GM18507 (cell line): Measurements from ENCODE around the gene SUN2.

Experiments used
- DNase-seq: peaks from one replicate; pipeline ENCODE4 v3.0.0; 2011; ENCODE audit warnings: low read depth; ENCODE audit not compliant: insufficient read length; ENCODE audit errors: extremely low spot score
- FAIRE-seq: peaks from 2 replicates; lab custom pipeline; 2011; peaks lifted over from hg19 to GRCh38; lab: Jason Lieb, UNC

SUN2 gene

DNA sequence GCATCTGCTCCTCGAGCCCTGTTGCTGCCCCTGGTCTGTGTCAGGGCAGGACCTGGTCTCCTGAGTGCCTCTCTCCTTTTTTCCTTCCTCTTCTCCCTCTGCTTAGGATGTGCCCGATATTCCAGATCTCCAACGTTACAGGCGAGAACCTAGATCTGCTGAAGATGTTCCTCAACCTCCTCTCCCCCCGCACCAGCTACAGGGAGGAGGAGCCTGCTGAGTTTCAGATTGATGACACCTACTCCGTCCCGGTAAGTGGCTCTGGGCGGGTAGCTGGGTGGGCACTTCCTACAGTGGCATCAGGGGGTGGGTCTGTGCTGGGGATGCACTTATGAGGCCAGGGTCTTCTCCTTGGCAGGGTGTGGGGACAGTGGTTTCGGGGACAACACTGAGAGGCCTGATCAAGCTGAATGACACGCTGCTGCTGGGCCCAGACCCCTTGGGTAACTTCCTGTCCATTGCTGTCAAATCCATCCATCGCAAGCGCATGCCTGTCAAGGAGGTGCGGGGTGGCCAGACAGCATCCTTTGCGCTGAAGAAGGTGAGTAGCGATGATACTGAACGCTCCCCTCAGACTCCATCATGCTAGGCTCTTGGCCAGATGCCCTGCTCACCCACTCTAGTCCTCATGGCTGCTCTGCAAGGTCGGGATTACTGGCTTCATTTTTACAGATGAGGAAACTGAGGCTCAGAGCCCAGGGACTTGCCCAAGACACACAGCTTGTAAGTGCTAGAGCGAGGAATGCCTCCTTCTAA, 29.7 kb downstream of the SUN2 start:
- no peak for FAIRE-seq
- no peak for DNase-seq

DNA sequence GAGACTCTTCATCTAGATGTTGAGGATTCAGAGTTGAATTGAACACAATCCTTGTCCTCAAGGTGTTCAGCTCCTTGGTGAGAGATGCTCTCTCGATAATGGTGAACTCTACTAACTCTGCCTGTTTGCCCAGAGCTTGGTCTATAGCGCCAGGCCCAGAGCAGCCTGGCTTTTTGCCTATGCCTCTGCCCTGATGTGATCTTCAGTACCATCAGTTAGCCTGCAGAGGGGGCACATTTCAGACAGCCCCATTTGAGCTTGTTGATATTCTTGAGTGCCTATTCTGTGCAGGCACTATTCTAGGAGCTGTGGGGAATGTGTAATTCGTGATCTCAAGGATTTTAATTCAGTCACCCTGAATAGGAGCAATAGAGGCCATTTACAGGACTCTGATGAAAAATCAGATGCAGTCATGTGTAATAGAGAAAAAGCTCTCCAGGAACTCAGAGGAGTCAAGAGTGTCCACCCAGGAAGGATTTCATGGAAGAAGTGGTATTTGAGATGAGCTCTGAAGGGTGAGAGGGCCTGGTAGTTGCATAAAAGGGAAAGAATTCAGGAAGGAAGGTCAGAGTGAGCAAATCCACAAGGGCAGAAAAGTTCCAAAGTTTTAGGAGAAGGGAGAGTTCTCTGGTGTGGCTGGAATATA, 30.7 kb downstream of the SUN2 start:
- FAIRE-seq (peak; percentile 76), DNase-seq (no peak)

DNA sequence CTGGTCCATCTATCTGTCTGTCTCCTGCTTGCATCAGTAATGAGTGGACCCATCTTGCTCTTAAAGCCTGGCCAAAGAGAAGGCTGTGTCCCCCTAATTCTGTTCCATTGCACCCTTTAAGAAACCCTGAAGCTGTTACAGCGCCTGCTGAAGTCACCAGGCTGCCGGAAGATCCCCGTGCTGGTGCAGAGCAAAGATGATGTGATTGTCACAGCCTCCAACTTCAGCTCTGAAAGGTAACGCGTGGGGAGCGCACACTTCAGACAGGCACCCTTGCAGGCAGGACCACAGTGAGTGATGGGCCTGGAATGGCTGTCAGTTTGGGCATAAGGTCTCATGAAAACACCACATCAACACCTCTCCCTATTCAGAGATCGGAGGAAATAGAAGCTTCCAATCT, 31.6 kb downstream of the SUN2 start:
- FAIRE-seq, result no peak
- DNase-seq, result no peak

DNA sequence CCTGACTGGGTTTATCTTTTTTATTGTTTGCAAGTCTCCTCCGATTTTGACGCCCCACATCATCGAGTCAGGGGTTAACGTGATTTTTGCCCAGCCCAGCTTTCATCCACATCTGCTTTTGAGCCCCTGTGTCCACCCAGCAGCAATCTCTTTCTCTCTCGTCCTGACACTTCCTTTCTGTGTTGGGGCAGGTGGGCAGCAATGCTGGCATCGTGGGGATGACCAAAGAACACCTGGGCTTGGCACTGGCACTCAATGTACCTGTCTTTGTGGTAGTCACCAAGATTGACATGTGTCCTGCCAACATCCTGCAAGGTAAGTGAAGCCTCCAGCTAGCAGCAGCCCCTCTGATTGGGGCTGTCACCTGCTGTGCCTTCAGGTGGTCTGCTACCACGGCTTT, 34.2 kb downstream of the SUN2 start:
- no peak for FAIRE-seq
- no peak for DNase-seq

DNA sequence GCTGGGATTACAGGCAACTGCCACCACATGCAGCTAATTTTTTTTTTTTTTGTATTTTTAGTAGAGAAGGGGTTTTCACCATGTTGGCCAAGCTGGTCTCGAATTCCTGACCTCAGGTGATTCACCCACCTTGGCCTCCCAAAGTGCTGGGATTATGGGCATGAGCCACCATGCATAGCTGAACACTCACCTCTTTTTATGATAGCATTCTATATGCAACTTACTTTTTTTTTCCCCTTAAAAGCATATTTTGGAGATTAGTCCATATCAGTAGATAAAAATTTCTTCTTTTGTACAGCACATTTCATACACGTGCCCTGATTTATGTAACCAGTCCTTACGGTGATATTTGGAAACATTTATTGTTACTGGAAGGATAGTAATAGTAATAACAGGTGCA, 35.4 kb downstream of the SUN2 start:
- no peak for FAIRE-seq

DNA sequence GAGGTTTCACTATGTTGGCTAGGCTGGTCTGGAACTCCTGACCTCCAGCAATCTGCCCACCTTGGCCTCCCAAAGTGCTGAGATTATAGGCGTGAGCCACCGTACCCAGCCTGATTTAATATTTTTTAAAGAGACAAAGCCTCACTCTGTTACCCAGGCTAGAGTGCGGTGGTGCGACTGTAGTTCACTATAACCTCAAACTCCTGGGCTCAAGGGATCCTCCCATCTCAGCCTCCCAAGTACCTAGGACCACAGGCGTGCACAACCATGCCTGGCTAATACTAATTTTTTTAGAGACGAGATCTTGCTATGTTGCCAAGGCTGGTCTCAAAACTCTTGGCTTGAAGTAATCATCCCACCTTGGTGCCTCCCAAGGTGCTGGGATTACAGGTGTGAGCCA, 36.6 kb downstream of the SUN2 start:
- DNase-seq, result no peak
- FAIRE-seq, result no peak

More for the DNA sequence above, 35.4 kb downstream of the SUN2 start:
- DNase-seq, result no peak

DNA sequence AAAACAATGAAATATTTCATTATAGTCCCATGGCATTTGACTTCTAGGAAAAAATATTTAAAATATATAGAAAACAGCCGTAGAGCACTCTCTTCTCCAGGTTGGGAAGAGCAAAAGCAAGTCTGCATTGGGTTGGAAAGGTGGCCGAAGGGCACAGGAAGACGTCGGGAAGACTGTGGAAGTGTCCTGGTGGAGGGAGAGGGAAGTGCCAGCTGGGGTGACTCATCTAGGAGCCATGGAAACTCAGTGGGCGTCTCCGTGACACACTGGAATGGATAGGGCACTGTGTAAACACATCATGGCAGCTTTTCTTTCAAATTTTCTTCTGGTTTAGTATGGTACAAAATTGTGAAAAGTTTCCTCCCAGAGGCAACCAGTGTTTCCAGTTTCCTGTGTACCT, 37.4 kb downstream of the SUN2 start:
- DNase-seq (no peak), FAIRE-seq (no peak)

DNA sequence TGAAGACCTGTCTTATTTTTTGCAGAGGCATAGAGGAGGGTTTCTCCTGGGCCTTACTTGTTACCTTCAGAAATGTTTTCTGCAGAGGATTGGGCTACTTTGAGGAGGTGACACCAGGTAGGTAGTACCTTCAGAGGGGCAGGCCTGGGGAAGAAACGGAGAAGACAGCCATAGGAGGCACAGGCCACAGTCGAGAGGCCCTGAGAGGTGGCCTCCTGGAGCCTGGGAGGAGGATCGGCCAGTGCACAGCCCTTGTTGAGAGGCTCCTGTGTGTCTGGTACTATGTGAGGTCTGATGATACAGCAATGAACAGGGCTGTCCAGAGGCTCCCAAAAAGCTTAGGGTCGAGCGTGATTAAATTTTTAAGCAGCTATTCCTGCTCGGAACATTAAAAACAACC, 38.6 kb downstream of the SUN2 start:
- FAIRE-seq (no peak), DNase-seq (no peak)

DNA sequence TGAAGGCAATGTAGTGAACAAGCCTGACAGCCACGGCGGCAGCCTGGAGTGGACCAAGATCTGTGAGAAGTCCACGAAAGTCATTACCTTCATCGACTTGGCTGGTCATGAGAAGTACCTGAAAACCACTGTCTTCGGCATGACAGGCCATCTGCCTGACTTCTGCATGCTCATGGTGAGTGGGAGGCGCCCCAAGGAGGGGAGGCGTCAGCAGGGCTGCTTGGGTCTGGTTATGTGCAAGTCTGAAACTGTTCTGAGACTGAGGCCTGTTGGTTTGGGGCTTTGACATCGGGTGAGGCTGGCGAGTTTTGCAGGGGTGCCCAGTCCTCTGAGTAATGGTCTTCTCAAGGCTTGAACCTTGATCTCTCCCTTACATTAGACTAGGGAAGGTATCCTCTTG, 39.0 kb downstream of the SUN2 start:
- DNase-seq (no peak), FAIRE-seq (no peak)

DNA sequence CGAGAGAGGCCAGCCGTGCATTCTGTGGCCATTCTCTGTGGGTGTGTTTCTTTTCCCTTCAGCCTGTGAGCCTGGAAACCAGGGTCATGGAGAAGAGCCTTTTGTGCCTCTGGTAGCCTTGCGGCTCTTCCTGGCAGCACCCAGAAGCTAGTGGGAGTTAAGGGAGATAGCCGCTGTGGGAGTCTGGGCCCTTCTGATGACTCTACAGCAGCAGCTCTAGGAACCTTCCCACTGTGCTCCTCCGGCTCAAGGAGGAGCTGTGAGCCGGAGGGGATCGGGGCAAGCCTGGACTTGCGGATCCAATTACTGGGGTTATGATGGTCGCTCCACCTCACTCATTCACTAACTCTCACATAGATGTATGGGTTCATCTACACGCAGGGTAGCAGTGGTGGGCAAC, 39.5 kb downstream of the SUN2 start:
- no peak for FAIRE-seq
- no peak for DNase-seq

DNA sequence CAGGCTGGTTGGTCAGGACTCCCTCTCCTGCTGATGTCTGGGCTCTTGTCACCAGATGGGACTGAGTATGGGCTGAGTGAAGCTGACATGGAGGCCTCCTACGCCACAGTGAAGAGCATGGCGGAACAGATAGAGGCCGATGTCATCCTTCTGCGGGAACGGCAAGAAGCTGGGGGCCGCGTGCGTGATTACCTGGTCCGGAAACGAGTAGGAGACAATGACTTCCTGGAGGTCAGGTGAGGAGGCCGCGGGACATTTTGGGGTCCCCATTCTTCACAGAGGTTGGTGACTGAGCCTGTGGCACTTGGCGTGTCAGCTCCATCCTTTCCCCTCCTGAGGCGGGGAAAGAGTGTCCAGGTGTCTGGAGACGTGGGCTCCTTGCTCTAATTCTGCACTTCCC, 39.9 kb downstream of the SUN2 start:
- DNase-seq (no peak), FAIRE-seq (no peak)

DNA sequence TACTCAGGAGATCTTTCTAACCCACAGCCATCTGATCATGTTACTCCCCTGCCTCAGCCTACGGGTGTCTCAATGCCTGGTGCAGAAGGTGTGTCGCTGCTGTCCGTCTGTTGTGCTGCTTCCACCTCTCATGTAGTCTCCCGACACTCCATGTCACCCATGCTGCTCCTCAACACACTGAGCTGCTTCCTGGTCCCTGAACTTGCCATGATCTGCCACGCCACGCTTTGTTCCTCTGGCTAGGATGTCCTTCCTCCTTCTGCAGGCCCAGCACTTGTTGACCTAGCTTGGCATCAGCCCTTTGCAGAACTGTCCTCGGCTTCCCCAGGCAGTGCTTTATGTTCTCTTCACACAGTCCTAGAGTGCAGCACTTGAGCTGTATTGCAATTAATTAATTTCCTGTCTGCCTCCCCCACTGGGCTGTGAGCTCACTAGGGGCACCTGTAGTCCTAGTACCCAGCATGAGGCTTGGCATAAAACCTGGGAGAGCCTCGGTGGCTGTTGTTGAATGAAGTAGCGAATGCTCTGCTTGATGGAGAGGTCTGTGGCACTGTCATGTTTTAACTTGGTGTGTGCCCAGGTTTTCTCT, 40.5 kb downstream of the SUN2 start:
- DNase-seq, result no peak
- no peak for FAIRE-seq

DNA sequence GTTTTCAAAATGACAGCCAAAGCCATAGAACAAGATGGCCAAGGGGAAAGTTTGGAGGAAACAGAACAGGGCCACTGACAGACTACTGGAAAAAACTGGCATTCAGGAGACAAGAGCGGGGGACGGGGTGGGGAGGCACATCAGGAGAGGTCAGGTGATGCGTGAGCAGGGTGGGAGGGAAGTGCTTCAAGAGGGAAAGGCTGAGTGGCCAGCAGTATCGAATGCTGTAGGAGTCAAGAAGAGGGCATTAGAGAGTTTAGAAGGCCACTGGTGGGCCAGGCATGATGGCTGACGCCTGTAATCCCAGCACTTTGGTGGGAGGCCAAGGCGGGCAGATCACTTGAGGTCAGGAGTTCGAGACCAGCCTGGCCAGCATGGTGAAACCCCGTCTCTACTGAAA, 41.9 kb downstream of the SUN2 start:
- FAIRE-seq, result no peak
- no peak for DNase-seq

DNA sequence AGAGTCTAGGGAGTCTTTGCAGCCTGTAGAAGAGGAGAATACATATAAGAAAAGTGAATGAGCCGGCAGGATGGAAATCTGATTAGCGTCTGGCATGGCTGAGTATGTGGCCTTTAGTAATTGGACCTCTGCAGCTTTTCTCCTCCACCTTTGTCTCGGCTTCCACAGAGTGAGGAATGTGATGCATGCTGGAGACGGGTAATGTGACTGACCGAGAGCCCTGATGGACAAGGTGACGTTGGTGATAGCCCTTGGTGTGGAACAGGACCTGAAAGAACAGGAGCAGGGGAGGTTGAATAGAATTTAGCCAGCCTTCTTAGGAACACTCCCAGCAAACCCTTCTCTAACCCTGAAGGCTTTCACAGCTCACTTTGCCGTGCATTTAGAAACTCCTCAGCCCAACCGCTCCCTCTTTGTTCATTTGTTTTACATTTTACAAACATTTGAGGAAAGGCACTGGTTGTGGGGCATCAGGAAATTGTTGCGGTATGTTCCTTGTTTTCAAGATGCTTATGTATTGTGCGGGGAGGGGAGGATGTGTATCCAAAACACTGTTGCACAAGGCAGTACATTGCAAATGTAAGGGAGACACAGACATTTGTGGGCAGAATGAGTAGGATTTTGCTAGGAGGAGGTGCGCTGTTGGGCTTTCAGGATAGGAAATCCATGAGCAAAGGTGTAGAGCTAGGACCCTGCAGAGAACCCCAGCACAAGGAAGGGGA, 43.2 kb downstream of the SUN2 start:
- FAIRE-seq (no peak), DNase-seq (no peak)

DNA sequence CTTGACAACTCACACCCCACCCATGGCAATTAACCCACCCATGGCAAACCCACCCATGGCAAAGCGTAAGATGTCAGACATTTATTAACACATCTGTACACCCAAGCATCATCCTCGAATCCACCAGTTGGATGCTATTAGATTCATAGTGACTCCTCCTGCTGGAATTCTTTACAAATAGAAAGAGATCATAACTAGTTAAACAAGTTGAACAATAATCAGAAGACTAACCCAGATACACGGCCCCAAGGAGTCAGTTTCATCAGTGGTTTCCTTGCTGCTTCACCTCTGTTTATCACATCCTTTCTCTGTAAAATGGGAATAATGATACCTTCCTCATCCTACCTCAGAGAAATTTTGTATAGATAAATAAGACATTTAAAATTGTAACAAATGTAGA, 44.9 kb downstream of the SUN2 start:
- FAIRE-seq (no peak), DNase-seq (no peak)

DNA sequence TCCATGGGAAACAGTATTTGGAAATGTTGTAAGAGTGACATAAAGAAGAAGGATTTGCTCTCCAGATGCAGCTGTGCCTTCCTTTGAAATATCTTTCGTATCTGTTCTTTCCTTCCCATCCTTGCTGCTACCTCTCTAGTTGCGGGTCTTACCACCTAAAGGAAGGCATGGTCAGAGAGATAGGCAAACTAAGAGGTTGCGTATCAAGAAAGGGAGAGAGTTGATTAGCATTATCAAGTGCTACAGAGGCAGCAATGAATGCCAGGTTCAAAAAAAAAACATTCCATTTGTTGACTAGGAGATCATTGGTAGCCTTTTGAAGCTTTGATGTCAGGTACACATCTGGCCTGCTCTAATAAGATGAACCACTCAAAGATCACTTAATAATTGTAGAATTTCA, 45.4 kb downstream of the SUN2 start:
- FAIRE-seq (no peak), DNase-seq (no peak)

DNA sequence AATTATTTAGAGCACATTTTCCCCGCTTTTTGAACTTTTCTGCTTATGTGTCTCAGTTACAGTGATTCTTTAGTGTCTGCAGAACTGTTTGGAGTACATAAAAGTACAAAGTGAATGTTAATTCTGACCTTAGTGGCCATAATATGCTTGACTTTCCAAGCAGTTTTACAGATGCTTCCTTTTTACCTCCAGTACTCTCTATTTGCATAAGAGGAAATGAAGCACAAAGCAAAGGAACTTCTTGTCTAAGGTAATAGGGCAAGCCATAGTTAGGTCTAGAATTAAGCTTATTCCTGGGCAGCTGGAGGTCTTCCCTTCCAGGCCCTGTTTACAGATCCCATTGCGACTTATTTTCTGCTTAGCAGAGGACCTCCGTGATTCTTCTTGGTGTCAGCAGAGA, 46.5 kb downstream of the SUN2 start:
- FAIRE-seq (peak; percentile 74), DNase-seq (no peak)

DNA sequence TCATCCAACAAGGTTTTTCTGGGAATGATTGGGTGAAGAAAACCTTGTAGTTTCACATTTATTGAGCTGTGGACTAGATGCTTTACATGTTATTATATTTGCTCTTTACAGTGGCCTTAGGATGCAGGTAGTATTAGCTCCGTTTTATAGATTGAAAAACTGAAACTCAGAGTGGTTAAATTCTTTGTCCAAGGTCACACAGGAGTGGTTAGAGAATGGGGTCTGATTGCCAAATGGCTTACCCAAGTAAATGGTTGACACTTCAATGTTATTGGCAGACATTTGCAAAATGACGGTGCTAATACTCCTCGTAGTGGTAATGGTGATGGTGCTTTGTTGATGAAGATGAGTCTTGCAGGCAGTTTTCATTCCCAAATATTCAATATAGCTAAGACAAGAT, 47.8 kb downstream of the SUN2 start:
- no peak for FAIRE-seq

DNA sequence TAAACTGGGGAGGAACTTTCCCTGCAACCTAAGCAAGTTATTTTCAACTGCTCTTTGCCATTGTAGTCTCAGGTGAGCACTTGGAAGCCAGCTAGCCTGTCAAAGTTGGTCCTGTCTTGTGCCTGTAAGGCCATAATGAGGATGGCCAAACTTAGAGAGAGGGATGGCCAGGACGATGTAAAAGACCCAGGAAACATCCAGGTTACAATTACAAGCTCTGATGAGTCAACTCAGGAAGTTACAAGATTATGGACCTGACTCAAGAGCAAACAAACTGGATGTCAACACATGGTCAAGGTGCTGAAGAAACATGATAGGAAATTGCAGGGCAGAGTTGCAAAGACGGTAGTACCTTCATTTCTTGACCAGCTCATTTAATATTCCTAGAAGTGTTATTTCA, 48.5 kb downstream of the SUN2 start:
- DNase-seq, result no peak
- FAIRE-seq, result peak; percentile 62

More for the DNA sequence above, 47.8 kb downstream of the SUN2 start:
- DNase-seq, result no peak

DNA sequence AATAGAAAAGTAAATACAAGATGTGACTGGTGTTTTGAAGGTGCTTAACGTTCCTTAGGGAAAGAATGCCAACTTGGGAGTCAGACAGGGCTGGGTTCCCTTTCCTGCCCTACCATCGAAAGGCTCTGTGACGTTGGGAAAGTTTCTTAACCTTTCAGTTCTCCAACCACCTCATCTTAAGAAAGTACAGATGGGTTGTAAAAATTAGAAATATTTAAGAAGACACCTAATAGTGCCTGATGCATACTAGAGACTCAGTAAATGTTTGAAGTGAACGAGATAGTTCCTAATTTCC, 49.0 kb downstream of the SUN2 start:
- FAIRE-seq (no peak), DNase-seq (no peak)
